ENCODE data around the gene DDI2.

The DDI2 gene

GRCh38 chr1:15618655-15619525 lies 1.6 kb downstream of the DDI2 start:
- no peaks in the 10 kb centered on the region for H3K9me3 ChIP-seq (ENCODE audit: low read depth, low read length)
- no peak for TF ChIP-seq POLR2AphosphoS5 (IDR thresholded peaks at IDR 0.05; ENCODE audit: borderline replicate concordance, low read depth, low read length)
- TF ChIP-seq EZH2 (IDR thresholded peaks at IDR 0.05): no peak
- TF ChIP-seq FOXP2 (optimal IDR thresholded peaks at IDR 0.05; ENCODE audit: control extremely low read depth, extremely low read length, insufficient read depth): no peak
- peak overlapping the region; percentile 76 for H3K27ac ChIP-seq
- no peak for DNase-seq (ENCODE audit: low read depth, low spot score)
- H3K4me3 ChIP-seq: peak overlapping the region; percentile 96
- H3K9ac ChIP-seq (ENCODE audit: insufficient read length): peak overlapping the region; percentile 83
- H3K36me3 ChIP-seq (ENCODE audit: insufficient read depth, low read length): peaks cover 26% of the 10 kb centered on the region

DNA sequence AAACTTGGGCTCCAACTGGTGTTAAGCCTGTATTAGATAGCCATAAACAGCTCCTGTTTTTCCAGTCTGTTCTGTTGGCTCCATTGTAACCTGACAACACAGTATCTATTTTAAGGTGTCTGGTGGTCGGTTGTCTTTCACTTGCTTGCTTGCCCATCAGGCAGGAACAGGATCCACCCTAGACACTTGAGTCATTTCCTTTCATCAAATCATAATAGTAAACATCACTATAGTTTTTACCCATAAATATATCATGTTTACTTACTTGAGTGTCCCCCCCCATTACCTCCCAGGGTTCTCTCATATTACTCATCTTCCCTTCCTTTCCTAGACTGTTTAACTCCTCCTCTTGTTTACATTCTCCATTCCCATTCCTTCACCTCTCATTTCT lies 2.9 kb downstream of the DDI2 start:
- Histone ChIP-seq H3K27ac (no peak overlapping the region), H3K4me3 (no peak overlapping the region), H3K9ac (ENCODE audit: insufficient read length) (no peak overlapping the region), H3K36me3 (ENCODE audit: insufficient read depth, low read length) (peaks cover 26% of the 10 kb centered on the region), H3K9me3 (ENCODE audit: low read depth, low read length) (no peaks in the 10 kb centered on the region)
- no peak for TF ChIP-seq FOXP2 (optimal IDR thresholded peaks at IDR 0.05; ENCODE audit: control extremely low read depth, extremely low read length, insufficient read depth)
- TF ChIP-seq EZH2 (IDR thresholded peaks at IDR 0.05): no peak
- no peak for DNase-seq (ENCODE audit: low read depth, low spot score)

- Histone ChIP-seq H3K36me3 (ENCODE audit: insufficient read depth, low read length) (peaks cover 26% of the 10 kb centered on the region), H3K9ac (ENCODE audit: insufficient read length) (no peak overlapping the region), H3K27ac (no peak overlapping the region), H3K4me3 (no peak overlapping the region), H3K9me3 (ENCODE audit: low read depth, low read length) (no peaks in the 10 kb centered on the region)
- TF ChIP-seq FOXP2 (optimal IDR thresholded peaks at IDR 0.05; ENCODE audit: control extremely low read depth, extremely low read length, insufficient read depth) (no peak), POLR2AphosphoS5 (IDR thresholded peaks at IDR 0.05; ENCODE audit: borderline replicate concordance, low read depth, low read length) (no peak), EZH2 (IDR thresholded peaks at IDR 0.05) (no peak)
- no peak for DNase-seq (ENCODE audit: low read depth, low spot score)
Observed at GRCh38 chr1:15620902-15621682, 3.8 kb downstream of the DDI2 start.

GRCh38 chr1:15621975-15622374 lies 4.7 kb downstream of the DDI2 start:
- H3K27ac ChIP-seq: no peak overlapping the region
- H3K4me3 ChIP-seq: no peak overlapping the region
- TF ChIP-seq FOXP2 (optimal IDR thresholded peaks at IDR 0.05; ENCODE audit: control extremely low read depth, extremely low read length, insufficient read depth): no peak
- TF ChIP-seq EZH2 (IDR thresholded peaks at IDR 0.05): no peak
- no peak for TF ChIP-seq POLR2AphosphoS5 (IDR thresholded peaks at IDR 0.05; ENCODE audit: borderline replicate concordance, low read depth, low read length)
- no peak for DNase-seq (ENCODE audit: low read depth, low spot score)
- H3K36me3 ChIP-seq (ENCODE audit: insufficient read depth, low read length): peaks cover 33% of the 10 kb centered on the region
- H3K9me3 ChIP-seq (ENCODE audit: low read depth, low read length): no peaks in the 10 kb centered on the region
- H3K9ac ChIP-seq (ENCODE audit: insufficient read length): no peak overlapping the region

GRCh38 chr1:15622712-15623373 lies 5.6 kb downstream of the DDI2 start:
- Histone ChIP-seq H3K27ac (no peak overlapping the region), H3K36me3 (ENCODE audit: insufficient read depth, low read length) (peaks cover 39% of the 10 kb centered on the region), H3K4me3 (no peak overlapping the region), H3K9me3 (ENCODE audit: low read depth, low read length) (no peaks in the 10 kb centered on the region), H3K9ac (ENCODE audit: insufficient read length) (no peak overlapping the region)
- no peak for DNase-seq (ENCODE audit: low read depth, low spot score)
- TF ChIP-seq POLR2AphosphoS5 (IDR thresholded peaks at IDR 0.05; ENCODE audit: borderline replicate concordance, low read depth, low read length): no peak
- no peak for TF ChIP-seq EZH2 (IDR thresholded peaks at IDR 0.05)
- TF ChIP-seq FOXP2 (optimal IDR thresholded peaks at IDR 0.05; ENCODE audit: control extremely low read depth, extremely low read length, insufficient read depth): no peak

DNA sequence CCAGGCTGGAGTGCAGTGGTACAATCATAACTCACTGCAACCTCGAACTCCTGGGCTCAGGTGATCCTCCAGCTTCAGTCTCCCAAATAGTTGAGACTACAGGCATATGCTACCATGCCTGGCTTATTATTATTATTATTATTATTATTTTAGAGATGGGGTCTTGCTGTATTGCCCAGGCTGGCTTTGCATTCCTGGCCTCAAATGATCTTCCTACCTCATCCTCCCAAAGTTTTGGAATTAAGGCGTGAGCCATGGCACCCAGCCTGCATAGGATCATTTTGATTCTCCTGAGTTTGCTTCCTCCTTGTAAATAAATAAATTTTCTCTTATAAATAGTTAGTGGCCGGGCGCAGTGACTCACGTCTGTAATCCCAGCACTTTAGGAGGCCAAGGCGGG lies 6.2 kb downstream of the DDI2 start:
- TF ChIP-seq EZH2 (IDR thresholded peaks at IDR 0.05): no peak
- no peak for TF ChIP-seq POLR2AphosphoS5 (IDR thresholded peaks at IDR 0.05; ENCODE audit: borderline replicate concordance, low read depth, low read length)
- TF ChIP-seq FOXP2 (optimal IDR thresholded peaks at IDR 0.05; ENCODE audit: control extremely low read depth, extremely low read length, insufficient read depth): no peak
- no peaks in the 10 kb centered on the region for H3K9me3 ChIP-seq (ENCODE audit: low read depth, low read length)
- H3K36me3 ChIP-seq (ENCODE audit: insufficient read depth, low read length): peaks cover 44% of the 10 kb centered on the region
- no peak overlapping the region for H3K9ac ChIP-seq (ENCODE audit: insufficient read length)
- H3K27ac ChIP-seq: no peak overlapping the region
- no peak for DNase-seq (ENCODE audit: low read depth, low spot score)
- H3K4me3 ChIP-seq: no peak overlapping the region

DNA sequence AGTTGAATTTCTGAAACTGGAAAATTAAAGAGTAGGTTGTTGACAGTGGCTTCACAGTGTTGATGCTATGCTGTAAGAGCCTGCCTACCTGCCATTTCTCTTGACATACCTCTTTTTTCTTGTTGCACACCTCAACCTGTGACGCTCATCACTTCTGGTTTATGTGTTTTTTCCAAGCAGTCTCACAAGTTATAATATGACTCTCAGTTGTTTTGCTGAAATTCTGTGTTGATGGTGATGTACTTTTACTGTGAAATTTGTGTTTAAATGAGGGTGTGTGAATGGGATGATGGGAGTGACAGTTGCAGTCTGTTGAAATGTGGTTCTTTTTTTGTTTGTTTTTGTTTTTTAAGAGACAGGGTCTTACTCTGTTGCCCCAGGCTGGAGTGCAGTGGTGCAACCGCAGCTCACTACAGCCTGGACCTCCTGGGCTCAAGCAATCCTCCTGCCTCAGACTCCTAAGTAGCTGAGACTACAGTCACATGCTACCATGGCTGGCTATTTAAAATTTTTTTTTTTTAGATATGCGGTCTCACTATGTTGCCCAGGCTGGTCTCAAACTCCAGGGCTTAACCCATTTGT lies 7.0 kb downstream of the DDI2 start:
- Histone ChIP-seq H3K9me3 (ENCODE audit: low read depth, low read length) (no peaks in the 10 kb centered on the region), H3K9ac (ENCODE audit: insufficient read length) (no peak overlapping the region), H3K4me3 (no peak overlapping the region), H3K36me3 (ENCODE audit: insufficient read depth, low read length) (peaks cover 50% of the 10 kb centered on the region), H3K27ac (no peak overlapping the region)
- TF ChIP-seq FOXP2 (optimal IDR thresholded peaks at IDR 0.05; ENCODE audit: control extremely low read depth, extremely low read length, insufficient read depth): no peak
- no peak for TF ChIP-seq POLR2AphosphoS5 (IDR thresholded peaks at IDR 0.05; ENCODE audit: borderline replicate concordance, low read depth, low read length)
- no peak for TF ChIP-seq EZH2 (IDR thresholded peaks at IDR 0.05)
- DNase-seq (ENCODE audit: low read depth, low spot score): no peak

Measured in SK-N-MC (cell line).